Measurements from ENCODE around the gene MSN. TPM values are rescaled to one million over a fixed set of nuclear protein-coding genes. Genes with fewer than 3 reads are reported as not detected.

Gene MSN
- total RNA-seq, 1 experiment from 2014 or later, result 119 TPM

DNA sequence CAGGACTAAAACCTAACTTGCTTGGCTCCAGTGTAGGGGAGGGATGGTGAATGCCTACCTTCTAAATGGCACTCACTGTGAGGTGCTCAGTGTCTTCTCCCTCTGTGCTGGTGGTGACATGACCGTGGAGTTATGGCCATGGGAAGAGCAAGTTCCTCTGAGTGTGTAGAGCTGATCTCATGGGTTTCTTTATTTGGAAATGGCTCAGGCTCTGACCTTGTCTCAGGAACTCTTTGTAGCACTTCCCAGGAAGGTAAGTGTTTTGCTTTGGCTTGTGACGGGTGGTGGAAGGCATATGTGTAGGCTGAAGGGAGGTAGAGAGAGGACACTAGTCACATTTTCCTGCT is 6.4 kb downstream of the MSN start:
- DNase-seq (ENCODE audit: low read depth, low spot score) (no peak), ATAC-seq (no peak)
- CTCF ChIA-PET, result no interaction called here
- BruUV-seq (replicated peaks), result no TSS peak
- Histone ChIP-seq H3K27me3 (ENCODE audit: insufficient read depth, low read length) (no peaks in the 10 kb centered on the region), H3K9ac (ENCODE audit: low read length) (no peak overlapping the region), H4K20me1 (ENCODE audit: insufficient read depth) (no peaks in the 10 kb centered on the region), H3K4me3 (replicated peaks in 1 of 2; ENCODE audit: low read depth in 1 of 2, low read length in 2 of 2) (no peak overlapping the region), H3K9me2 (ENCODE audit: insufficient read depth) (no peaks in the 10 kb centered on the region), H3K9me3 (ENCODE audit: control insufficient read depth in 1 of 2, insufficient read depth in 1 of 2, low read depth in 1 of 2, low read length in 2 of 2) (no peaks in the 10 kb centered on the region), H3K79me2 (ENCODE audit: insufficient read depth, low read length) (peaks cover 91% of the 10 kb centered on the region), H2AFZ (ENCODE audit: low read depth, low read length, poor library complexity, severe bottlenecking) (no peak overlapping the region), H3K27ac (ENCODE audit: low read depth, low read length) (no peak overlapping the region), H3K4me2 (ENCODE audit: low read length) (no peak overlapping the region), H3K4me1 (ENCODE audit: control insufficient read depth in 1 of 2, insufficient read depth in 2 of 2, low read length in 2 of 2) (peaks cover 9 to 56% of the 10 kb centered on the region in 2 experiments), H3K36me3 (ENCODE audit: control insufficient read depth in 1 of 2, insufficient read depth in 2 of 2, low read length in 2 of 2) (no peaks in the 10 kb centered on the region)
- TF ChIP-seq TCF7L2 (IDR thresholded peaks at IDR 0.05; ENCODE audit: borderline replicate concordance, extremely low read depth, insufficient read depth, insufficient read length) (no peak), JUND (IDR thresholded peaks at IDR 0.05) (no peak), SRF (IDR thresholded peaks at IDR 0.05; ENCODE audit: low read depth) (no peak)
- intact Hi-C loops (cut with micrococcal nuclease), result no loop called here
- RAD21 ChIA-PET (ENCODE audit: low non-redundant PET in 1 of 2, low total read pairs in 2 of 2, uncharacterized antibody in 2 of 2, unreplicated experiment in 2 of 2), result no interaction called here
- POLR2A ChIA-PET, result no interaction called here

DNA sequence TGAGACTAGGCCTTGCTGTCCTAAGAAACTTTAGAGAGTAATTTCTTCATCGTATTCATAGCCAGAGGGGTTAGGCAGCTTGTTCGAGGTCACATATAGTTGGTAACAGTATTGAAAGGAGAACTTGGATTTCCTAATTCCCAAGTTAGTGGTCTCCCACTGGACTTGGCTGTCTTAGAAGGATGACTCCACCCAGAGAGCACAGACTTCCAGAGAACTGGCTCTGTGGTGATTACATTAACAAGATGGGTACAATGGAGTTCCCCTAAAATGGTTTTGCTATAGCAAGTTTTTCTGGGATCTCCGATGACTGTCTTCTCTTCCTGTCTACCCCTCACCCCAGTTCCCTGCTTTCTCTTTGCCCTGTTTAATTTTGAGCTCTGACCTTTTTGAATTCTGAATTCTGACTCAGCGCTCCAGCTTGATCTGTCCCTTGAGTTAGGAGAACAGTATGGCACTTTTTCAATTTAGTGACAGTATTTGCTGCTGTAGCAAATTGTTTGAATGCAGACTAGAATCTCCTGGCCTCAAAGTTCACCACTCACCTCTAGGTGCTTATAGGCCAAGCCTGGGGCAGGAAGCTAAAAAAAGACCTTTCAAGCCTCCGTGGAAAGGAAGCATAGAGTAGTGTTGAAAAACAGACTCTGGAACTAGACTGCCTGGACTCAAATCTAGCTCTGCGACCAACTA is 6.9 kb downstream of the MSN start:
- H3K4me3 ChIP-seq (replicated peaks in 1 of 2; ENCODE audit: low read depth in 1 of 2, low read length in 2 of 2), result no peak overlapping the region
- intact Hi-C loops (cut with micrococcal nuclease), result no loop called here
- no TSS peak for BruUV-seq (replicated peaks)
- H3K36me3 ChIP-seq (ENCODE audit: control insufficient read depth in 1 of 2, insufficient read depth in 2 of 2, low read length in 2 of 2), result no peaks in the 10 kb centered on the region
- no peaks in the 10 kb centered on the region for H3K9me3 ChIP-seq (ENCODE audit: control insufficient read depth in 1 of 2, insufficient read depth in 1 of 2, low read depth in 1 of 2, low read length in 2 of 2)
- H3K9ac ChIP-seq (ENCODE audit: low read length), result no peak overlapping the region
- no peaks in the 10 kb centered on the region for H3K9me2 ChIP-seq (ENCODE audit: insufficient read depth)
- peaks cover 91% of the 10 kb centered on the region for H3K79me2 ChIP-seq (ENCODE audit: insufficient read depth, low read length)
- CTCF ChIA-PET, result no interaction called here
- DNase-seq (ENCODE audit: low read depth, low spot score), result no peak
- no peak for ATAC-seq
- no peak overlapping the region for H3K4me2 ChIP-seq (ENCODE audit: low read length)
- H3K27me3 ChIP-seq (ENCODE audit: insufficient read depth, low read length), result no peaks in the 10 kb centered on the region
- H2AFZ ChIP-seq (ENCODE audit: low read depth, low read length, poor library complexity, severe bottlenecking), result no peak overlapping the region
- TF ChIP-seq EZH2 (IDR thresholded peaks at IDR 0.05), result no peak
- TF ChIP-seq, protein P1, sequence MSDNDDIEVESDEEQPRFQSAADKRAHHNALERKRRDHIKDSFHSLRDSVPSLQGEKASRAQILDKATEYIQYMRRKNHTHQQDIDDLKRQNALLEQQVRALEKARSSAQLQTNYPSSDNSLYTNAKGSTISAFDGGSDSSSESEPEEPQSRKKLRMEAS (IDR thresholded peaks at IDR 0.05), result no peak
- TF ChIP-seq, protein P2, sequence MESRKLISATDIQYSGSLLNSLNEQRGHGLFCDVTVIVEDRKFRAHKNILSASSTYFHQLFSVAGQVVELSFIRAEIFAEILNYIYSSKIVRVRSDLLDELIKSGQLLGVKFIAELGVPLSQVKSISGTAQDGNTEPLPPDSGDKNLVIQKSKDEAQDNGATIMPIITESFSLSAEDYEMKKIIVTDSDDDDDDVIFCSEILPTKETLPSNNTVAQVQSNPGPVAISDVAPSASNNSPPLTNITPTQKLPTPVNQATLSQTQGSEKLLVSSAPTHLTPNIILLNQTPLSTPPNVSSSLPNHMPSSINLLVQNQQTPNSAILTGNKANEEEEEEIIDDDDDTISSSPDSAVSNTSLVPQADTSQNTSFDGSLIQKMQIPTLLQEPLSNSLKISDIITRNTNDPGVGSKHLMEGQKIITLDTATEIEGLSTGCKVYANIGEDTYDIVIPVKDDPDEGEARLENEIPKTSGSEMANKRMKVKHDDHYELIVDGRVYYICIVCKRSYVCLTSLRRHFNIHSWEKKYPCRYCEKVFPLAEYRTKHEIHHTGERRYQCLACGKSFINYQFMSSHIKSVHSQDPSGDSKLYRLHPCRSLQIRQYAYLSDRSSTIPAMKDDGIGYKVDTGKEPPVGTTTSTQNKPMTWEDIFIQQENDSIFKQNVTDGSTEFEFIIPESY (IDR thresholded peaks at IDR 0.05; ENCODE audit: extremely low read depth, insufficient replicate concordance, low read length), result no peak
- TF ChIP-seq POLR2A (IDR thresholded peaks at IDR 0.05; ENCODE audit: borderline replicate concordance, extremely low read depth, insufficient read depth, insufficient read length), result no peak
- TF ChIP-seq, protein P3, sequence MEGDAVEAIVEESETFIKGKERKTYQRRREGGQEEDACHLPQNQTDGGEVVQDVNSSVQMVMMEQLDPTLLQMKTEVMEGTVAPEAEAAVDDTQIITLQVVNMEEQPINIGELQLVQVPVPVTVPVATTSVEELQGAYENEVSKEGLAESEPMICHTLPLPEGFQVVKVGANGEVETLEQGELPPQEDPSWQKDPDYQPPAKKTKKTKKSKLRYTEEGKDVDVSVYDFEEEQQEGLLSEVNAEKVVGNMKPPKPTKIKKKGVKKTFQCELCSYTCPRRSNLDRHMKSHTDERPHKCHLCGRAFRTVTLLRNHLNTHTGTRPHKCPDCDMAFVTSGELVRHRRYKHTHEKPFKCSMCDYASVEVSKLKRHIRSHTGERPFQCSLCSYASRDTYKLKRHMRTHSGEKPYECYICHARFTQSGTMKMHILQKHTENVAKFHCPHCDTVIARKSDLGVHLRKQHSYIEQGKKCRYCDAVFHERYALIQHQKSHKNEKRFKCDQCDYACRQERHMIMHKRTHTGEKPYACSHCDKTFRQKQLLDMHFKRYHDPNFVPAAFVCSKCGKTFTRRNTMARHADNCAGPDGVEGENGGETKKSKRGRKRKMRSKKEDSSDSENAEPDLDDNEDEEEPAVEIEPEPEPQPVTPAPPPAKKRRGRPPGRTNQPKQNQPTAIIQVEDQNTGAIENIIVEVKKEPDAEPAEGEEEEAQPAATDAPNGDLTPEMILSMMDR (IDR thresholded peaks at IDR 0.05 in 2 of 3, conservative IDR thresholded peaks at IDR 0.05 in 1 of 3; ENCODE audit: borderline replicate concordance in 1 of 3, insufficient read depth in 1 of 3, low read depth in 2 of 3, low read length in 2 of 3), result no peak
- no peak for TF ChIP-seq TCF7L2 (IDR thresholded peaks at IDR 0.05; ENCODE audit: borderline replicate concordance, extremely low read depth, insufficient read depth, insufficient read length)
- no peak for TF ChIP-seq POLR2AphosphoS5 (IDR thresholded peaks at IDR 0.05; ENCODE audit: low read depth, low read length)
- TF ChIP-seq FOSL1 (IDR thresholded peaks at IDR 0.05; ENCODE audit: low read depth), result no peak
- TF ChIP-seq, protein P4, sequence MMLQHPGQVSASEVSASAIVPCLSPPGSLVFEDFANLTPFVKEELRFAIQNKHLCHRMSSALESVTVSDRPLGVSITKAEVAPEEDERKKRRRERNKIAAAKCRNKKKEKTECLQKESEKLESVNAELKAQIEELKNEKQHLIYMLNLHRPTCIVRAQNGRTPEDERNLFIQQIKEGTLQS (IDR thresholded peaks at IDR 0.05), result no peak
- no peak for TF ChIP-seq CEBPB (IDR thresholded peaks at IDR 0.05; ENCODE audit: low read depth)
- no peak for TF ChIP-seq RAD21 (IDR thresholded peaks at IDR 0.05; ENCODE audit: low read depth)
- peaks cover 7 to 53% of the 10 kb centered on the region in 2 experiments for H3K4me1 ChIP-seq (ENCODE audit: control insufficient read depth in 1 of 2, insufficient read depth in 2 of 2, low read length in 2 of 2)
- H3K27ac ChIP-seq (ENCODE audit: low read depth, low read length), result no peak overlapping the region
- no peaks in the 10 kb centered on the region for H4K20me1 ChIP-seq (ENCODE audit: insufficient read depth)
- POLR2A ChIA-PET, result interaction anchor here (0.6 kb wide), 1 partner anchor 32 kb away, joined by 3 read pairs; no protein-coding TSS in a partner anchor
- RAD21 ChIA-PET (ENCODE audit: low non-redundant PET in 1 of 2, low total read pairs in 2 of 2, uncharacterized antibody in 2 of 2, unreplicated experiment in 2 of 2), result no interaction called here
